Measurements from ENCODE around the gene SLC34A1. TPM values are rescaled to one million over a fixed set of nuclear protein-coding genes. Genes with fewer than 3 reads are reported as not detected.

The SLC34A1 gene
- total and polyA plus RNA-seq, 8 donors, result not detected

DNA sequence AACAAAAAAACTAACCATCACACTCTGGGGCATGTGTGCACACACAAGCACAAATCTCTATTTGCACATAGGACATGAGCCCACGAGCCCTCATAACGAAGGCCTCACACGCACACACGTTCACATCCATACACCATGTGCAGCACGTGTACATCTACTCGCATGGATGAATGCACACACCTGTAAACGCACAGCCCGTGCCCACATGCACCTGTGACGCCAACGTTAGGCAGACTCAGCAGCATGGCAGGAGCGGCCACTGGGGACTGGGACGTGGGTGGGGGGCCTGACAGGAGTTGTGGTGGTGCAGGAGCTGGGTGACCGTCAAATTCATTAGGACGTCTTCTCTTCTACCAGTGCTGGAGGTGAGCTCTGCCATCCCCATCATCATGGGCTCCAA is 3.2 kb downstream of the SLC34A1 start:
- Histone ChIP-seq H3K4me3 (no peak overlapping the region), H3K4me1 (no peaks in the 10 kb centered on the region), H3K36me3 (no peaks in the 10 kb centered on the region), H3K9me3 (no peaks in the 10 kb centered on the region), H3K27ac (no peak overlapping the region), H3K27me3 (no peaks in the 10 kb centered on the region)
- DNase-seq, result no peak
- no peak for ATAC-seq
- intact Hi-C loops (cut with DNase I), result loop anchor here in 1 of 3 donors (10.0 kb wide), 1 partner anchor 73 kb away; the partner anchor contains the start of gene MXD3
- WGBS, 2 donors, result 66 to 67% methylated on average over 14 of the region's 14 CpGs
- TF ChIP-seq, protein P1, sequence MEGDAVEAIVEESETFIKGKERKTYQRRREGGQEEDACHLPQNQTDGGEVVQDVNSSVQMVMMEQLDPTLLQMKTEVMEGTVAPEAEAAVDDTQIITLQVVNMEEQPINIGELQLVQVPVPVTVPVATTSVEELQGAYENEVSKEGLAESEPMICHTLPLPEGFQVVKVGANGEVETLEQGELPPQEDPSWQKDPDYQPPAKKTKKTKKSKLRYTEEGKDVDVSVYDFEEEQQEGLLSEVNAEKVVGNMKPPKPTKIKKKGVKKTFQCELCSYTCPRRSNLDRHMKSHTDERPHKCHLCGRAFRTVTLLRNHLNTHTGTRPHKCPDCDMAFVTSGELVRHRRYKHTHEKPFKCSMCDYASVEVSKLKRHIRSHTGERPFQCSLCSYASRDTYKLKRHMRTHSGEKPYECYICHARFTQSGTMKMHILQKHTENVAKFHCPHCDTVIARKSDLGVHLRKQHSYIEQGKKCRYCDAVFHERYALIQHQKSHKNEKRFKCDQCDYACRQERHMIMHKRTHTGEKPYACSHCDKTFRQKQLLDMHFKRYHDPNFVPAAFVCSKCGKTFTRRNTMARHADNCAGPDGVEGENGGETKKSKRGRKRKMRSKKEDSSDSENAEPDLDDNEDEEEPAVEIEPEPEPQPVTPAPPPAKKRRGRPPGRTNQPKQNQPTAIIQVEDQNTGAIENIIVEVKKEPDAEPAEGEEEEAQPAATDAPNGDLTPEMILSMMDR (IDR thresholded peaks at IDR 0.05), result no peak
- no peak for FAIRE-seq

DNA sequence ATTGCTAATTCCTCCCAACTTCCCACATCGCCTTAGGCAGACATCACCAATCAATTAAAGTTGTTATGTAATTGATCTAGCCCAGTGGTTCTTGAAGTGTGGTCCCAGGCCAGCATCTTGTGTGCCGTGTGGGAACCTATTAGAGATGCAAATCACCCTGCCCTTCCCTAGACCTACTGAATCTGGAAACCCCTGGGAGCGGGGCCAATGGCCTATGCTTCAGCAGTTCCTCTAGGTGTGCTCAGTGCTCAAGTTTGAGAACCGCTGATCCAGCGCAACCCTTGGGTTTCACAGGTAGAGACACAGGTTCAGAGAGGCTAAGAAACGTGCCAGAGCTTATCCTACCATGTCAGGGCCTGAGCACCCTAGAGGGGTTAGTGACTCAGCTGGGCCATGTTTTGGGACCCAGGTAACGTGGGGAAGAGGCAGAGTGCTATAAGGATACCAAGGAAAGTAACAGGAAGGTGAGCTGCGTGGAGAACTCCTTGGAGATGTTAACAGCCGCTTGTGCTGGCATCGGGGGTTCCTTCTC is 4.4 kb downstream of the SLC34A1 start:
- no peaks in the 10 kb centered on the region for H3K36me3 ChIP-seq
- DNase-seq (no peak), ATAC-seq (no peak), FAIRE-seq (no peak)
- H3K4me1 ChIP-seq, result no peaks in the 10 kb centered on the region
- H3K9me3 ChIP-seq, result no peaks in the 10 kb centered on the region
- intact Hi-C loops (cut with DNase I), result loop anchor here in 1 of 3 donors (10.0 kb wide), 1 partner anchor 74 kb away; the partner anchor contains the start of gene MXD3
- no peak overlapping the region for H3K4me3 ChIP-seq
- no peaks in the 10 kb centered on the region for H3K27me3 ChIP-seq
- TF ChIP-seq, protein P1 (IDR thresholded peaks at IDR 0.05), result no peak
- WGBS, 2 donors, result 83 to 91% methylated on average over 10 of the region's 10 CpGs
- no peak overlapping the region for H3K27ac ChIP-seq

DNA sequence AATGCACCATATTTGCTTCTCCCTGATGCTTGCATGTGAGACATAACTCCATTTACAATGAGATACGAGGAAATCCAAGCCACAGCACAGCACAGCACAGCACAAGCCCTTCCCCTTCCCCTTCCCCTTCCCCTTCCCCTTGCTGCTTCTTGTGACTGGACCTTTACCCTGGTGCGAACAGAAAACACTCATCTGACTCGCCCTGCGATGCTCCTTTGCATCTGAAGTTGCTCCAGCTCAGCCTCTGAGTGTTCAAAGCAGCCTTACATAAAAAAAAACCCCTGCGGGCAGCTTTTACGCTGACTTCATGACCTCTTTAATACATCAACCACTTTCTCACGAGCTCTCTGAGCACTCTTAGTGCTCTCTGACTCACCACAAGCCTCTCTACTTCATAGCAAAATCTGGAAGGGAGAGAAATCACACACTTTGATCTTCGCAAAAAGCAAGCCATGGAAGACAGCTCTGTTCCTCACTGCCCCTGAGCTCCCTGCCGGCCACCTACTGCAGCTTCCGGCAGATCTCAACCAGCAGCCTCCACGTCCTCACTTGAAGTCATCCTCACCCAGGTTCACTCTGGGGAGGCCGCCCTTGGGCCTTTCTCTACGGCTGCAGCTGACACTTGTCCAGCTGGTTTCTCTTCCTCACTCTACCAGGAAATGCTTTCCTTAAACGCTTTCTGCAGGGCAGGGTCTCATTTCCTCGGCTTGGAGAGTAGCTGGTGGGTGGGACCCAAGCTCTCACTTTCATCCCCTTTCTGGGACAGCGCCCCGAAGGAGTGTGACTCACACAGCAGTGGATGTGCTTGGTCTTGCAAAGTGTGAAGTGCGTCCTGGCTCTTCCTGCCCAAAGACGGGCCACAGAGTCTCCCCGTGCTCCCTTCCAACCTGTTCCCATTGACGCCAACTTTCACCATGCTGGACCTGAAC is 5.3 kb downstream of the SLC34A1 start:
- Histone ChIP-seq H3K4me1 (no peaks in the 10 kb centered on the region), H3K9me3 (no peaks in the 10 kb centered on the region), H3K4me3 (no peak overlapping the region), H3K27ac (peak overlapping the region in 1 of 4 donors; percentile 8), H3K36me3 (no peaks in the 10 kb centered on the region), H3K27me3 (no peaks in the 10 kb centered on the region)
- TF ChIP-seq, protein P1 (IDR thresholded peaks at IDR 0.05), result no peak
- peak in 2 of 4 donors; percentile 41 to 60 for ATAC-seq
- 60 to 62% methylated on average over 21 of the region's 21 CpGs for WGBS, 2 donors
- DNase-seq, result no peak
- intact Hi-C loops (cut with DNase I), result loop anchor here in 2 of 3 donors (5.0 to 10.0 kb wide), 3 partner anchors 63 to 113 kb away; partner anchors contain the start of gene MXD3 (in 1 of the 2)
- no peak for FAIRE-seq

DNA sequence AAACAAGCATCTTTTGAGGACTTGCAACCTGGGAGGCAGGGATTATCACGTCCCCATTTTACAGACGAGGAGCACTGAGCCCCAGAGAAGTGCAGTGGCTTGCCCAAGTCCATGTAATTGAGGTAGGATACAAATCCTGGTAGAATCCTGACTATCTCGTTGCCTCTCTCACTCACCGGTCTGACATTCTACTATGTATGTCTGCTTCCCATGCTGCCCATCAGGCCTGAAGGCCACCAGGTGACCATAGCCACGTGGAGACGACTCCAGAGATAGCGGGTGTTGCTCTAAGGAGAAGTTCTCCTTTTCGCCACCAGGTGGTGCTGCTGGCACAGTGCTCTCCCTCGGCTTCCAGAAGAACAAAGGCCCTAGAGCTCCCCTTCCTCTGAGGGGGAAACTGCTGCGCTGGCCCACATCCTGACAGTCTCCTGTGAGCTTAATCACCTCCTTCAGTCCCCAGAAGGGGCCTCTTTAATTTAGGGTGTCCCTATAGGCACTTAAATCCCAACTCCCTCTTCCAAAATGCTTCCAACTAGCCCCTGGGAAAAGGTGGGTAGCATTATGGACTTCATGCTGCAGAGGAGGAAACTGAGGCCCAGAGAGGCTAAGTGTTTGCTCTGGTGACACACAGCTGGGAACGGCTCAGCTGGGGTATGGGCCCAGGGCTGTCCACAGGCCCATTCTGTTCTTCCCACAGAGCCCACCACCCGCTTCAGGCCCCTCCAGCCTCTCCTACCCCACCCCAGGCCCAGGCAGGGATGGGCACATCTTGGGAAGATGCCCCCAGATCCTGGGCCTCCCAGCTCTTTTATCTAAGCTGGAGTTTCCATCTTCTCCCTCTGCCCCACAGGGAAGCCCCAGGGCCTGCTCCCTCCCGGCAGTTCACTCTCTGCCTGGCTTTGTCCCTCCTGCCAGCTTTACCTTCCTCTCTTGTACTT is 6.4 kb downstream of the SLC34A1 start:
- Histone ChIP-seq H3K4me3 (no peak overlapping the region), H3K36me3 (no peaks in the 10 kb centered on the region), H3K9me3 (no peaks in the 10 kb centered on the region), H3K27me3 (no peaks in the 10 kb centered on the region), H3K27ac (no peak overlapping the region), H3K4me1 (no peaks in the 10 kb centered on the region)
- ATAC-seq, result peak; percentile 90 to 97 (median 95)
- peak; percentile 77 to 92 (median 86) for DNase-seq
- TF ChIP-seq, protein P1 (IDR thresholded peaks at IDR 0.05), result peak; percentile 95 to 99 (median 98)
- no peak for FAIRE-seq
- WGBS, 2 donors, result 22 to 26% methylated on average over 13 of the region's 13 CpGs
- intact Hi-C loops (cut with DNase I), result loop anchor here in 2 of 3 donors (5.0 kb wide), 2 partner anchors 62 to 112 kb away; no protein-coding TSS in a partner anchor

Data from pancreas (tissue), 10 donors.